GM12878 (cell line): ENCODE results near the gene OPN3. TPM values are rescaled to one million over a fixed set of nuclear protein-coding genes. Genes with fewer than 3 reads are reported as not detected.

Source experiments
- ATAC-seq: fragments of 200-7000 bp; cut with Tn5 transposase; 3 replicates; pipeline ENCODE4 v1.9.1; 2020; ENCODE audit warnings: mild to moderate bottlenecking, moderate library complexity
- BruUV-seq: library from RNA; stranded (reverse); fragments of 400-500 nt; replicated peaks from 2 replicates; lab custom pipeline; 2021; lab: Mats Ljungman, UMichigan
- CTCF ChIA-PET: fragments of 300-600 bp; sonication (Branson Sonifier 250); formaldehyde crosslinking; extraction: SDS; loops from one replicate; lab custom pipeline; 2021; ENCODE audit warnings: inconsistent platforms; lab: Yijun Ruan, JAX
- POLR2A ChIA-PET: fragments of 350-600 bp; formaldehyde crosslinking; extraction: SDS; loops from one replicate; lab custom pipeline; 2021; ENCODE audit warnings: inconsistent platforms; lab: Charles Lee
- RAD21 ChIA-PET: fragments of 300-600 bp; sonication (Branson Sonifier 250); formaldehyde crosslinking; loops from one replicate; lab custom pipeline; 2023; ENCODE audit warnings: antibody characterized with exemption; ENCODE audit not compliant: unreplicated experiment; lab: Charles Lee
- SMC1A ChIA-PET: fragments of 300-600 bp; sonication (Branson Sonifier 250); formaldehyde crosslinking; loops from one replicate; lab custom pipeline; 2023; ENCODE audit not compliant: unreplicated experiment, uncharacterized antibody; lab: Charles Lee
- DNase-seq: peaks from one replicate; pipeline ENCODE4 v3.0.0-alpha.2; 2011; ENCODE audit warnings: low read depth, low spot score
- FAIRE-seq: peaks from 3 replicates; lab custom pipeline; 2011; peaks lifted over from hg19 to GRCh38; lab: Jason Lieb, UNC
- H2AFZ ChIP-seq: 2 replicates; pipeline ENCODE4 v1.6.0; 2011; ENCODE audit warnings: low read depth, low read length, control low read depth; ENCODE audit not compliant: control insufficient read depth
- H3K27ac ChIP-seq: 2 replicates; pipeline ENCODE4 v1.5.1; 2011; ENCODE audit warnings: control low read depth; ENCODE audit not compliant: control insufficient read depth, insufficient read depth
- H3K27me3 ChIP-seq, 2 experiments: replicated peaks in 1 of 2; 2 replicates each; pipeline versions ENCODE4 v1.6.0 to v1.6.1; 2011; ENCODE audit warnings: low read length in 1 of 2; ENCODE audit not compliant: control insufficient read depth in 2 of 2, insufficient read depth in 2 of 2
- H3K36me3 ChIP-seq, 2 experiments: 2 replicates each; pipeline ENCODE4 v1.5.1; 2011; ENCODE audit warnings: low read length in 1 of 2; ENCODE audit not compliant: control insufficient read depth in 2 of 2, insufficient read depth in 2 of 2
- H3K4me1 ChIP-seq: 2 replicates; pipeline ENCODE4 v1.6.1; 2011; ENCODE audit warnings: mild to moderate bottlenecking, low read length, moderate library complexity, mixed read lengths; ENCODE audit not compliant: control insufficient read depth, insufficient read depth
- H3K4me2 ChIP-seq: 2 replicates; pipeline ENCODE4 v1.6.0; 2011; ENCODE audit warnings: control low read depth; ENCODE audit not compliant: control insufficient read depth, insufficient read depth
- H3K4me3 ChIP-seq: fragments of 200-600 bp; sonication (generic); 2 replicates; pipeline ENCODE4 v1.5.1; 2016
- H3K79me2 ChIP-seq: 2 replicates; pipeline ENCODE4 v1.6.0; 2011; ENCODE audit warnings: low read length; ENCODE audit not compliant: control insufficient read depth, insufficient read depth
- H3K9ac ChIP-seq: 2 replicates; pipeline ENCODE4 v1.8.0; 2011; ENCODE audit warnings: low read length, control low read depth, mixed read lengths; ENCODE audit not compliant: control insufficient read depth, insufficient read depth
- H3K9me3 ChIP-seq: replicated peaks from 3 replicates; pipeline ENCODE4 v1.5.1; 2011; ENCODE audit warnings: mild to moderate bottlenecking, low read length; ENCODE audit not compliant: control insufficient read depth, insufficient read depth
- H4K20me1 ChIP-seq: 2 replicates; pipeline ENCODE4 v1.6.0; 2011; ENCODE audit not compliant: control insufficient read depth, insufficient read depth
- RUNX3 ChIP-seq: IDR thresholded peaks from 2 replicates; pipeline ENCODE4 v1.6.1; 2012; ENCODE audit warnings: low read length, inconsistent platforms
- TAF1 ChIP-seq: IDR thresholded peaks from 2 replicates; pipeline ENCODE4 v1.6.1; 2011; ENCODE audit warnings: mild to moderate bottlenecking, low read depth, low read length, borderline replicate concordance
- WGBS: methylation state at CpG from one replicate; pipeline ENCODE4 v1.1.6; 2016; ENCODE audit warnings: low lambda C conversion rate; ENCODE audit not compliant: insufficient replicate concordance, insufficient coverage; ENCODE audit errors: missing lambda C conversion rate; 5-methylcytosine and 5-hydroxymethylcytosine counted together
- in situ Hi-C: fragments of 300-500 bp; cut with MboI; formaldehyde crosslinking; loops from 9 replicates; pipeline ENCODE4 v1.14.3; 2018; ENCODE audit warnings: mixed read lengths
- intact Hi-C: fragments of 100-400 bp; cut with micrococcal nuclease; formaldehyde crosslinking; loops from one replicate; pipeline ENCODE4 v1.14.2; 2022; ENCODE audit not compliant: unreplicated experiment
- polyA plus RNA-seq, 11 experiments: library from polyadenylated mRNA; depleted of rRNA in 4 of 11; unstranded in 6 of 11; stranded (reverse) in 5 of 11; fragments of >200 nt; fragmentation: Nextera tagmentation in 4 of 11; fragmentation: Illumina TruSeq in 1 of 11; extraction: Ambion mirVana in 4 of 11; extraction: Trizol in 1 of 11; gene quantifications; 1 replicate in 1 of 11; 2 replicates in 10 of 11; pipeline versions ENCODE4 v1.2.1 to v1.2.3, GENCODE V29; 2011 to 2016; ENCODE audit warnings: inconsistent platforms in 2 of 11, missing spikeins in 2 of 11, low read depth in 1 of 11
- total RNA-seq, 4 experiments: library from RNA; depleted of rRNA in 3 of 4; stranded (reverse); fragments of >200 nt in 3 of 4; fragmentation: Illumina TruSeq in 1 of 4; extraction: Trizol in 1 of 4; gene quantifications; 2 replicates each; pipeline versions ENCODE4 v1.2.1 to v1.2.3, GENCODE V29; 2013 to 2021
- TF ChIP-seq, protein P1 (sequence below): fragments of 450-650 bp; IDR thresholded peaks from 2 replicates; pipeline ENCODE4 v1.6.1; 2017; ENCODE audit warnings: mild to moderate bottlenecking, moderate library complexity

Gene OPN3
- total and polyA plus RNA-seq, 10 of the 15 experiments (the other 5 are each of a cell fraction or from before 2014, with no cell fraction given): 0.26 to 12.2 (median 7.4) TPM

DNA sequence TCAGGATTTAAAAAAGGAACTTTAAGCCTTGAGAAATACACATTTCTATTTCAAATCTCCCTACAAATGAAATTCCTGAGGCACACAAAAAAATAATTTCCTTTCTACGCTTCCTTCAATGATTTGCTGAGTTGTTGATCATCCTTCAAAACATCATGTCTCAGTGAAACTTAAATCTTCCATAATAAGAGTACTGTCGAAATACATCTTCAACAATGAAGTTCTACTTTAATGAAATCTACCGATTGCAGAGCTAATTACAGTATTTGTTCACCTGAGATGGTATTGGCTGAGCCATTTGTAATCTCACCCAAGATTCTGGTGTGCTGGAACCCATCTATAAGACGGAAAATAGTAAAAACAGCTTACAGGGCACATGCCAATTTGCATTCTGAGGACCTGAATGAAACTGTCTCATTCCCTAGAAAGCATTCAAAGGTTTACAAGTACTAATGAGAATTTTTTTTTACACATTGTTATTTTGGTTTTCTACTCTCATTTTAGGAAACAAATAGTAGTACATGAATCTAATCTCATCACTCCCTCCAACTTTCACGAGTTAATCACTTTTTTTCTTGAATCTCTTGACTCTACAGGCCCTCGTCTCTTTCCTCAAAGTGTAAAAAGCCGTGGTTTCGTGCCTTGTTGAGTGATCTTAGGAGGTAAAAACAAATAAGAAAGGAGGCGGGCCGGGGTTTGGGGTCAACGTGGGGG, 1.1 kb downstream of the OPN3 start:
- ChIA-PET RAD21 (no interaction called here), CTCF (no interaction called here), POLR2A (no interaction called here), SMC1A (interaction anchor here (1.4 to 2.4 kb wide), 2 partner anchors 13 to 31 kb away, joined by 3 to 7 read pairs; no protein-coding TSS in a partner anchor)
- FAIRE-seq (no peak), ATAC-seq (no peak), DNase-seq (no peak)
- no peaks in the 10 kb centered on the region for H3K27me3 ChIP-seq
- H2AFZ ChIP-seq: peak overlapping the region; percentile 45
- H3K27ac ChIP-seq: peak overlapping the region; percentile 56
- peak overlapping the region; percentile 85 for H3K9ac ChIP-seq
- H3K4me2 ChIP-seq: peak overlapping the region; percentile 87
- intact Hi-C loops: loop anchor here (5.0 kb wide), 1 partner anchor 208 kb away; the partner anchor contains the start of gene EXO1
- peaks cover 39% of the 10 kb centered on the region for H3K79me2 ChIP-seq
- WGBS: 1% methylated on average over 11 of the region's 11 CpGs
- no peaks in the 10 kb centered on the region; a peak in 1 of 4 replicates for H3K36me3 ChIP-seq
- no peaks in the 10 kb centered on the region for H4K20me1 ChIP-seq
- TSS peak; percentile 54 for BruUV-seq
- in situ Hi-C loops: no loop called here
- no peaks in the 10 kb centered on the region; the same call in 2 of the 3 replicates for H3K9me3 ChIP-seq
- peaks cover 10% of the 10 kb centered on the region for H3K4me1 ChIP-seq
- H3K4me3 ChIP-seq: peak overlapping the region; percentile 94
- TF ChIP-seq, protein P1, sequence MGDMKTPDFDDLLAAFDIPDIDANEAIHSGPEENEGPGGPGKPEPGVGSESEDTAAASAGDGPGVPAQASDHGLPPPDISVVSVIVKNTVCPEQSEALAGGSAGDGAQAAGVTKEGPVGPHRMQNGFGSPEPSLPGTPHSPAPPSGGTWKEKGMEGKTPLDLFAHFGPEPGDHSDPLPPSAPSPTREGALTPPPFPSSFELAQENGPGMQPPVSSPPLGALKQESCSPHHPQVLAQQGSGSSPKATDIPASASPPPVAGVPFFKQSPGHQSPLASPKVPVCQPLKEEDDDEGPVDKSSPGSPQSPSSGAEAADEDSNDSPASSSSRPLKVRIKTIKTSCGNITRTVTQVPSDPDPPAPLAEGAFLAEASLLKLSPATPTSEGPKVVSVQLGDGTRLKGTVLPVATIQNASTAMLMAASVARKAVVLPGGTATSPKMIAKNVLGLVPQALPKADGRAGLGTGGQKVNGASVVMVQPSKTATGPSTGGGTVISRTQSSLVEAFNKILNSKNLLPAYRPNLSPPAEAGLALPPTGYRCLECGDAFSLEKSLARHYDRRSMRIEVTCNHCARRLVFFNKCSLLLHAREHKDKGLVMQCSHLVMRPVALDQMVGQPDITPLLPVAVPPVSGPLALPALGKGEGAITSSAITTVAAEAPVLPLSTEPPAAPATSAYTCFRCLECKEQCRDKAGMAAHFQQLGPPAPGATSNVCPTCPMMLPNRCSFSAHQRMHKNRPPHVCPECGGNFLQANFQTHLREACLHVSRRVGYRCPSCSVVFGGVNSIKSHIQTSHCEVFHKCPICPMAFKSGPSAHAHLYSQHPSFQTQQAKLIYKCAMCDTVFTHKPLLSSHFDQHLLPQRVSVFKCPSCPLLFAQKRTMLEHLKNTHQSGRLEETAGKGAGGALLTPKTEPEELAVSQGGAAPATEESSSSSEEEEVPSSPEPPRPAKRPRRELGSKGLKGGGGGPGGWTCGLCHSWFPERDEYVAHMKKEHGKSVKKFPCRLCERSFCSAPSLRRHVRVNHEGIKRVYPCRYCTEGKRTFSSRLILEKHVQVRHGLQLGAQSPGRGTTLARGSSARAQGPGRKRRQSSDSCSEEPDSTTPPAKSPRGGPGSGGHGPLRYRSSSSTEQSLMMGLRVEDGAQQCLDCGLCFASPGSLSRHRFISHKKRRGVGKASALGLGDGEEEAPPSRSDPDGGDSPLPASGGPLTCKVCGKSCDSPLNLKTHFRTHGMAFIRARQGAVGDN: no peak
- TF ChIP-seq RUNX3: peak; percentile 6; the same call in 1 of the 2 replicates
- peak; percentile 10; the same call in 1 of the 2 replicates for TF ChIP-seq TAF1
